BJ (cell line): Measurements from ENCODE around the gene PATL1. TPM values are rescaled to one million over a fixed set of nuclear protein-coding genes. Genes with fewer than 3 reads are reported as not detected.

Experiments used
- CTCF ChIA-PET: fragments of 350-600 bp; formaldehyde crosslinking; extraction: SDS; loops from one replicate; lab custom pipeline; 2021; ENCODE audit warnings: antibody characterized with exemption, inconsistent platforms; lab: Yijun Ruan, JAX
- POLR2A ChIA-PET: fragments of 300-600 bp; sonication (Branson Sonifier 250); formaldehyde crosslinking; extraction: SDS; loops from one replicate; lab custom pipeline; 2021; ENCODE audit warnings: antibody characterized with exemption; lab: Charles Lee
- DNase-seq: peaks from one replicate; pipeline ENCODE4 v3.0.0-alpha.2; 2011; ENCODE audit warnings: low read depth
- H3K27me3 ChIP-seq: 2 replicates; pipeline ENCODE4 v1.6.0; 2011; ENCODE audit warnings: low read length; ENCODE audit not compliant: control insufficient read depth, insufficient read depth
- H3K36me3 ChIP-seq: 2 replicates; pipeline ENCODE4 v1.5.1; 2011; ENCODE audit warnings: low read length; ENCODE audit not compliant: control insufficient read depth, insufficient read depth
- H3K4me3 ChIP-seq: 2 replicates; pipeline ENCODE4 v1.5.1; 2011; ENCODE audit warnings: low read depth, mild to moderate bottlenecking, control low read depth, low read length
- polyA minus RNA-seq: library from RNA; depleted of rRNA, polyadenylated mRNA; stranded (reverse); fragments of >200 nt; gene quantifications from 2 replicates; pipeline ENCODE4 v1.2.3, GENCODE V29; 2011; rRNA and poly(A)+ RNA removed
- polyA plus RNA-seq: library from polyadenylated mRNA; depleted of rRNA; stranded (reverse); fragments of >200 nt; gene quantifications from 2 replicates; pipeline ENCODE4 v1.2.3, GENCODE V29; 2011; rRNA removed
- TF ChIP-seq, protein P1 (sequence below): IDR thresholded peaks from 2 replicates; pipeline ENCODE4 v1.5.1; 2011; ENCODE audit warnings: low read depth, mild to moderate bottlenecking, control low read depth, inconsistent platforms, low read length, moderate library complexity; ENCODE audit not compliant: insufficient read depth

Gene PATL1, protein sequence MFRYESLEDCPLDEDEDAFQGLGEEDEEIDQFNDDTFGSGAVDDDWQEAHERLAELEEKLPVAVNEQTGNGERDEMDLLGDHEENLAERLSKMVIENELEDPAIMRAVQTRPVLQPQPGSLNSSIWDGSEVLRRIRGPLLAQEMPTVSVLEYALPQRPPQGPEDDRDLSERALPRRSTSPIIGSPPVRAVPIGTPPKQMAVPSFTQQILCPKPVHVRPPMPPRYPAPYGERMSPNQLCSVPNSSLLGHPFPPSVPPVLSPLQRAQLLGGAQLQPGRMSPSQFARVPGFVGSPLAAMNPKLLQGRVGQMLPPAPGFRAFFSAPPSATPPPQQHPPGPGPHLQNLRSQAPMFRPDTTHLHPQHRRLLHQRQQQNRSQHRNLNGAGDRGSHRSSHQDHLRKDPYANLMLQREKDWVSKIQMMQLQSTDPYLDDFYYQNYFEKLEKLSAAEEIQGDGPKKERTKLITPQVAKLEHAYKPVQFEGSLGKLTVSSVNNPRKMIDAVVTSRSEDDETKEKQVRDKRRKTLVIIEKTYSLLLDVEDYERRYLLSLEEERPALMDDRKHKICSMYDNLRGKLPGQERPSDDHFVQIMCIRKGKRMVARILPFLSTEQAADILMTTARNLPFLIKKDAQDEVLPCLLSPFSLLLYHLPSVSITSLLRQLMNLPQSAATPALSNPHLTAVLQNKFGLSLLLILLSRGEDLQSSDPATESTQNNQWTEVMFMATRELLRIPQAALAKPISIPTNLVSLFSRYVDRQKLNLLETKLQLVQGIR
- polyA plus RNA-seq (33.6 and 34.3 TPM in 2 replicates), polyA minus RNA-seq (14.4 and 16.8 TPM in 2 replicates)

DNA sequence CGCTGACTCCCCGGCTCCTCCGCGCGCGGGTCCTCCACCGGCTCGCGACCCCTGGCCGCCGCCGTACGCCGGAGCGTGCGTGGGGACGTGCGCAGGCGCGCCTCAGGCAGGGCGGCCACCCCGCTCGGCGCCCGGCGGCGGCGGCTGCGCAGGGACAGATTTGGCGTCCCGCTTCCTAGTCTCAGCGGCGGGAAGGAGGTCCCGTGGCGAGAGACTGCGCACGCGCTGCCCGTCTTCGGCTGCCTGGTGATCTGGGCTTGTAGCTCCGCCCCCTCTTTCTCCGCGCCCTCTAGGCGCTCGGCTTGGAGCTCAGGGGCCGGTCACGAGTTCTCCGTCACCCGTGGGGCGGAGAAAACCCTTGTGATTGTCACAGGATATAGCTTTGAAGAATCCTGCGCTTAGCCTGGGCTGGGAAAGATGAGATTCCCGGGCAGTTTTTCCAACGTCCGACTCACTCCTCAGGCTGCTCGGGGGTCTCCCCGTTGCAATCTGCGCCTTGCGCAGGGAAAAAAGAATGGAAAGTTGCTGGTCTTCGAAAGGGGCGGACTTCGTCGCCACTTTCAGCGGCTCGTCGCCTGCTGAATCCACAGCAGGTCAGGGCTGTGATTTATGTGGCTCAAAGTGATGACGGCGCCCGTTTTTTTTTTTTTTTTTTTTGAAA lies at the start of gene PATL1:
Gene PATL1, minus strand, starts transcription at position 88 of the 661 bp plus-strand sequence. CDS start 142 bp downstream, outside the sequence.
- Histone ChIP-seq H3K36me3 (peaks cover 4% of the 10 kb centered on the region), H3K27me3 (no peaks in the 10 kb centered on the region), H3K4me3 (peak within 1 kb of the TSS; percentile 95)
- ChIA-PET POLR2A (interaction anchor here (0.5 to 1.0 kb wide), 7 partner anchors 11 to 147 kb away, joined by 3 to 14 read pairs (median 4); partner anchors contain the start of gene OSBP), CTCF (interaction anchor here (0.8 to 2.3 kb wide), 4 partner anchors 8 to 132 kb away, joined by 3 to 12 read pairs (median 4); no protein-coding TSS in a partner anchor)
- peak; percentile 95 for DNase-seq
- TF ChIP-seq, protein P1, sequence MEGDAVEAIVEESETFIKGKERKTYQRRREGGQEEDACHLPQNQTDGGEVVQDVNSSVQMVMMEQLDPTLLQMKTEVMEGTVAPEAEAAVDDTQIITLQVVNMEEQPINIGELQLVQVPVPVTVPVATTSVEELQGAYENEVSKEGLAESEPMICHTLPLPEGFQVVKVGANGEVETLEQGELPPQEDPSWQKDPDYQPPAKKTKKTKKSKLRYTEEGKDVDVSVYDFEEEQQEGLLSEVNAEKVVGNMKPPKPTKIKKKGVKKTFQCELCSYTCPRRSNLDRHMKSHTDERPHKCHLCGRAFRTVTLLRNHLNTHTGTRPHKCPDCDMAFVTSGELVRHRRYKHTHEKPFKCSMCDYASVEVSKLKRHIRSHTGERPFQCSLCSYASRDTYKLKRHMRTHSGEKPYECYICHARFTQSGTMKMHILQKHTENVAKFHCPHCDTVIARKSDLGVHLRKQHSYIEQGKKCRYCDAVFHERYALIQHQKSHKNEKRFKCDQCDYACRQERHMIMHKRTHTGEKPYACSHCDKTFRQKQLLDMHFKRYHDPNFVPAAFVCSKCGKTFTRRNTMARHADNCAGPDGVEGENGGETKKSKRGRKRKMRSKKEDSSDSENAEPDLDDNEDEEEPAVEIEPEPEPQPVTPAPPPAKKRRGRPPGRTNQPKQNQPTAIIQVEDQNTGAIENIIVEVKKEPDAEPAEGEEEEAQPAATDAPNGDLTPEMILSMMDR: no peak

DNA sequence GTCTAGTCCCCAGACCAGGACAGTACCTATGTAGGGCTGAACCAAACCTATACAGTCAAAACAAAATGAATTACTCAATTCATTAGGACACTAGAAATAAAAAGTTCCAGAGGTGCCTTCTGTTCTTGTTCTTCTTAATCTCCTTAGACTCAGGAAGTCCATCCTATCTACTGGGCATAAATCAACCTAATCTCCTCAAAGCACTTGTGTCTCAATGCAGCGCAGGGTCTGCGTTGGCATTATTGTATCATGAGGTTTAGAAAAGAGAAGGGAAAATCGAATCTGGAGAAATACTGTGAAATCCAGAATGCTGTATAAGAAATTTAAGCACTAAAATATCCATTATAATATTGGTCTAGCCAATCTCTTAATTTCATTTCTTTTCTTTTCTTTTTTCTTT lies 47.2 kb upstream of the PATL1 start:
- DNase-seq: no peak
- TF ChIP-seq, protein P1: no peak
- no peaks in the 10 kb centered on the region; the same call in 1 of the 2 replicates for H3K27me3 ChIP-seq
- no peaks in the 10 kb centered on the region for H3K36me3 ChIP-seq
- CTCF ChIA-PET: no interaction called here
- H3K4me3 ChIP-seq: no peak overlapping the region
- POLR2A ChIA-PET: no interaction called here

DNA sequence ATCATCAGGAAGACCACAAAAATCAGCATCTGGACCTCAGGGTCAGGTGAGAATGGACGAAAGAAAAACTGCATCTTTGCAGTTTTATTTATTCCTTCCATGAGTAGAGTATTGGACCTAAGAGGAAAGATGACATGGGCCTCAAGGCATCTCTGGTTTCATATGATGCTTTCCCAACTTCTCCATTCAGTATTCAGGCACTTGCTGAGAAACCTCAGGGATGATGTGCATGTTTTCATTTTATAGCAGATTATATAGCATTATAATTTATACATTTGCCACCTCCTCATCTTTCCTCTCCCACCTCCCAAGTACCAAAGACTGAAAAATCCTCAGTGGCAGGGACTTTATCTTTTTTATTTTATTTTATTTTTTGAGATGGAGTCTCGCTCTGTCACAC lies 44.9 kb upstream of the PATL1 start, which contains the start of gene OR10V1:
Gene OR10V1, minus strand, starts transcription at position 101 of the 400 bp plus-strand sequence. Its CDS starts 0 bp downstream, at position 101.
- no peaks in the 10 kb centered on the region for H3K36me3 ChIP-seq
- ChIA-PET POLR2A (no interaction called here), CTCF (no interaction called here)
- no peak within 1 kb of the TSS for H3K4me3 ChIP-seq
- no peaks in the 10 kb centered on the region; the same call in 1 of the 2 replicates for H3K27me3 ChIP-seq
- DNase-seq: no peak
- TF ChIP-seq, protein P1: no peak

DNA sequence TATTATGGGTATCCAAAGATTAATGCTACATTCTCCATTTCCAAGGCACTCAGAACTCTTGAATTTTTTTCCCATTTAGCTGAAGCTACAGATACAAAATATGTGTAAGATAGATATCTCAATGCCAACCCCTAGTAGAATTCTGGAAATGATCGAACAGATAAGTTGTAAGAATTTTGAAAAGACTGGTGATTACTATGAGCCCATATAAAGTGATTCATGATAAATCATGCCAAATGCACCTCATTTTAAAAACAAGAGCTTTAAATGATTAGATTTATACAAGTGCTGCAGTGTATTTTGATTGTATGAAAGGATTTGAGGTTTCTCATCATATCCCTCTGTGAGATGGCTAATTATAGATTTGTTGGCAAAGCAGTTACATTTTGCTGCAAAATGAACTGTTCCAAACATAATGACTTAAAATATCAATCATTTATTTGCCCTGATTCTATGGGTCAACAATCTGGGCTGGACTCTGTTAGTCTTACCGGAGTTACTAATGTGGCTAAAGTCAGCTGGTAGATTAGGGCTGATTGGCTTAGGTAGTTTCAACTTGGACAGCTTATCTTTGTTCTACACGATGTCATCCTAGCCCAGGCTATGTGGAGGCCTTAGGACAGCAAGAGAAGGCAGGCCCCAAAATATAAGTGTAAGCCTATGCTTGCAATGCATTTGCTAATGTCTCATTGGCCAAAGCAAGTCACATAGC lies 41.5 kb upstream of the PATL1 start:
- DNase-seq: no peak
- Histone ChIP-seq H3K27me3 (no peaks in the 10 kb centered on the region), H3K36me3 (no peaks in the 10 kb centered on the region), H3K4me3 (no peak overlapping the region)
- TF ChIP-seq, protein P1: no peak
- ChIA-PET POLR2A (no interaction called here), CTCF (interaction anchor here (0.7 kb wide), 1 partner anchor 43 kb away, joined by 3 read pairs; no protein-coding TSS in a partner anchor)
